Sigmoid colon (tissue), 4 donors: ENCODE measurements around the gene RXRG.

Experiments used
- CTCF ChIP-seq, 4 experiments: fragments of 450-650 bp in 3 of 4; fragments of 200-600 bp in 1 of 4; IDR thresholded peaks; one replicate each; pipeline ENCODE4 v1.5.1; 2016 to 2019; ENCODE audit warnings: antibody characterized with exemption in 4 of 4, mild to moderate bottlenecking in 3 of 4, moderate library complexity in 2 of 4
- EP300 ChIP-seq, 4 donors: sonication (generic); formaldehyde crosslinking; IDR thresholded peaks; one replicate each; pipeline ENCODE4 v1.6.1; 2017; ENCODE audit warnings: antibody characterized with exemption in 4 of 4
- POLR2A ChIP-seq, 2 donors: fragments of 450-650 bp; IDR thresholded peaks; one replicate each; pipeline ENCODE4 v1.6.1; 2016; ENCODE audit warnings: antibody characterized with exemption in 2 of 2, mild to moderate bottlenecking in 2 of 2, moderate library complexity in 2 of 2
- POLR2AphosphoS5 ChIP-seq, 4 donors: sonication (generic); formaldehyde crosslinking; IDR thresholded peaks; one replicate each; pipeline ENCODE4 v1.6.1; 2017; ENCODE audit warnings: antibody characterized with exemption in 4 of 4

GRCh38 chr1:165431079-165431478, 13.8 kb downstream of the RXRG start:
- TF ChIP-seq POLR2AphosphoS5 (IDR thresholded peaks at IDR 0.05) (no peak), POLR2A (IDR thresholded peaks at IDR 0.05) (no peak), CTCF (IDR thresholded peaks at IDR 0.05) (no peak), EP300 (IDR thresholded peaks at IDR 0.05) (no peak)
